ENCODE results near the gene KCNAB2.

- TF ChIP-seq, protein P1, sequence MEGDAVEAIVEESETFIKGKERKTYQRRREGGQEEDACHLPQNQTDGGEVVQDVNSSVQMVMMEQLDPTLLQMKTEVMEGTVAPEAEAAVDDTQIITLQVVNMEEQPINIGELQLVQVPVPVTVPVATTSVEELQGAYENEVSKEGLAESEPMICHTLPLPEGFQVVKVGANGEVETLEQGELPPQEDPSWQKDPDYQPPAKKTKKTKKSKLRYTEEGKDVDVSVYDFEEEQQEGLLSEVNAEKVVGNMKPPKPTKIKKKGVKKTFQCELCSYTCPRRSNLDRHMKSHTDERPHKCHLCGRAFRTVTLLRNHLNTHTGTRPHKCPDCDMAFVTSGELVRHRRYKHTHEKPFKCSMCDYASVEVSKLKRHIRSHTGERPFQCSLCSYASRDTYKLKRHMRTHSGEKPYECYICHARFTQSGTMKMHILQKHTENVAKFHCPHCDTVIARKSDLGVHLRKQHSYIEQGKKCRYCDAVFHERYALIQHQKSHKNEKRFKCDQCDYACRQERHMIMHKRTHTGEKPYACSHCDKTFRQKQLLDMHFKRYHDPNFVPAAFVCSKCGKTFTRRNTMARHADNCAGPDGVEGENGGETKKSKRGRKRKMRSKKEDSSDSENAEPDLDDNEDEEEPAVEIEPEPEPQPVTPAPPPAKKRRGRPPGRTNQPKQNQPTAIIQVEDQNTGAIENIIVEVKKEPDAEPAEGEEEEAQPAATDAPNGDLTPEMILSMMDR (IDR thresholded peaks at IDR 0.05), result no peak
- TF ChIP-seq CHD2 (IDR thresholded peaks at IDR 0.05; ENCODE audit: low read length, partially characterized antibody) (no peak), TAF1 (IDR thresholded peaks at IDR 0.05; ENCODE audit: borderline replicate concordance, low read depth, low read length) (no peak), REST (IDR thresholded peaks at IDR 0.05; ENCODE audit: low read depth, low read length) (no peak), EZH2phosphoT487 (IDR thresholded peaks at IDR 0.05; ENCODE audit: borderline replicate concordance, low read depth) (no peak), EP300 (IDR thresholded peaks at IDR 0.05; ENCODE audit: borderline replicate concordance in 1 of 2, low read depth in 1 of 2, low read length in 1 of 2) (no peak), MXI1 (IDR thresholded peaks at IDR 0.05; ENCODE audit: low read depth, low read length) (no peak), JUND (IDR thresholded peaks at IDR 0.05) (no peak), SMC3 (IDR thresholded peaks at IDR 0.05; ENCODE audit: low read depth, low read length) (no peak), SIN3A (IDR thresholded peaks at IDR 0.05; ENCODE audit: borderline replicate concordance, low read depth, low read length) (no peak)
- TF ChIP-seq, protein P2, sequence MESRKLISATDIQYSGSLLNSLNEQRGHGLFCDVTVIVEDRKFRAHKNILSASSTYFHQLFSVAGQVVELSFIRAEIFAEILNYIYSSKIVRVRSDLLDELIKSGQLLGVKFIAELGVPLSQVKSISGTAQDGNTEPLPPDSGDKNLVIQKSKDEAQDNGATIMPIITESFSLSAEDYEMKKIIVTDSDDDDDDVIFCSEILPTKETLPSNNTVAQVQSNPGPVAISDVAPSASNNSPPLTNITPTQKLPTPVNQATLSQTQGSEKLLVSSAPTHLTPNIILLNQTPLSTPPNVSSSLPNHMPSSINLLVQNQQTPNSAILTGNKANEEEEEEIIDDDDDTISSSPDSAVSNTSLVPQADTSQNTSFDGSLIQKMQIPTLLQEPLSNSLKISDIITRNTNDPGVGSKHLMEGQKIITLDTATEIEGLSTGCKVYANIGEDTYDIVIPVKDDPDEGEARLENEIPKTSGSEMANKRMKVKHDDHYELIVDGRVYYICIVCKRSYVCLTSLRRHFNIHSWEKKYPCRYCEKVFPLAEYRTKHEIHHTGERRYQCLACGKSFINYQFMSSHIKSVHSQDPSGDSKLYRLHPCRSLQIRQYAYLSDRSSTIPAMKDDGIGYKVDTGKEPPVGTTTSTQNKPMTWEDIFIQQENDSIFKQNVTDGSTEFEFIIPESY (IDR thresholded peaks at IDR 0.05; ENCODE audit: borderline replicate concordance, low read depth), result no peak
- TF ChIP-seq, protein P3, sequence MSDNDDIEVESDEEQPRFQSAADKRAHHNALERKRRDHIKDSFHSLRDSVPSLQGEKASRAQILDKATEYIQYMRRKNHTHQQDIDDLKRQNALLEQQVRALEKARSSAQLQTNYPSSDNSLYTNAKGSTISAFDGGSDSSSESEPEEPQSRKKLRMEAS (IDR thresholded peaks at IDR 0.05; ENCODE audit: low read depth), result no peak
Observed at GRCh38 chr1:6013491-6013890, 32.2 kb upstream of the KCNAB2 start.
